Measurements from ENCODE around the gene KAZN.

Gene KAZN

DNA sequence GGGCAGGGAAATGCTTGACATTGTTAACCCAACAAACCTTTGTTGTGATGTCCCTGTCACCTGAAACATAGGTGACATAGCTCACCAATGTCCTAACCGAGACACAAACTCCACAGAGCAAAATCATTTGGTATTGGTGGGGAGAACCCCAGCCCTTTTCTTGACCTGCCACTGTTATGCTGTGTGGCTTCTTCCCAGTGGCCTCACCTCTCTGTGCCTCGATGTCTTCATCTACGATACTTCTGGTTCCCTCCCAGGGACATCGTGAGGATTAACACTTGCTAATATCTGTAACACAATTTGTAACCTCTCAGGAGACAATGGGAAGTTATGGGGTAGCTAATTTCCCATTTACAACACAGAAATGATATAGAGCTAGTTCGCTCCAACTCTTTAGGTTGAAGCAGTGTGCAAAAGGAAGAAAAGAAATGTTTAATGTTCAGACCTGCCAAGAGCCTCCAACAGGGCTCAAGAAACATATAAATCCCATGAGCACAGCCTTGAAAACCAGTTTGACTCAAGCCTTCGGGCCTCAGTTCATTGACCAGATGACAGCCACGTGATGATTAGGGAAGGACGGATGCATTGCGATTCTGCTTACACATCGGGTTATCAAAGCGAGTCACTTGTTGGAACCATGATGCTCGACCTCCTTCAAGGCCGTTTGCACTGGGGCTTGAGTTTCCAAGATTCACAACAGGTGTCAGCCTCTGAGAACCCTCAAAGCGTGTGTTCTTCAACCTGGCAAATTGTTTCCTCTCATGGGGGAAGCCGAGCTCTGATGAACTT, 517.3 kb downstream of the KAZN start:
- no peaks in the 10 kb centered on the region for H3K9me2 ChIP-seq (ENCODE audit: low read depth, low read length)
- no peaks in the 10 kb centered on the region for H3K9me3 ChIP-seq (ENCODE audit: low read length)
- no peaks in the 10 kb centered on the region for H3K4me1 ChIP-seq (ENCODE audit: insufficient read depth, low read length, severe bottlenecking)
- no peak overlapping the region for H3K4me3 ChIP-seq (ENCODE audit: low read depth, low read length, poor library complexity, severe bottlenecking)
- no peaks in the 10 kb centered on the region for H3F3A ChIP-seq (ENCODE audit: insufficient read depth, low read length)
- no peak overlapping the region for H3K4me2 ChIP-seq (ENCODE audit: low read length)
- H3K36me3 ChIP-seq (ENCODE audit: insufficient read depth, low read length), result no peaks in the 10 kb centered on the region
- H3K9ac ChIP-seq (ENCODE audit: low read length), result no peak overlapping the region
- H2AFZ ChIP-seq (ENCODE audit: low read length), result no peak overlapping the region
- H4K20me1 ChIP-seq (ENCODE audit: insufficient read depth, low read length), result no peaks in the 10 kb centered on the region
- TF ChIP-seq, protein P1, sequence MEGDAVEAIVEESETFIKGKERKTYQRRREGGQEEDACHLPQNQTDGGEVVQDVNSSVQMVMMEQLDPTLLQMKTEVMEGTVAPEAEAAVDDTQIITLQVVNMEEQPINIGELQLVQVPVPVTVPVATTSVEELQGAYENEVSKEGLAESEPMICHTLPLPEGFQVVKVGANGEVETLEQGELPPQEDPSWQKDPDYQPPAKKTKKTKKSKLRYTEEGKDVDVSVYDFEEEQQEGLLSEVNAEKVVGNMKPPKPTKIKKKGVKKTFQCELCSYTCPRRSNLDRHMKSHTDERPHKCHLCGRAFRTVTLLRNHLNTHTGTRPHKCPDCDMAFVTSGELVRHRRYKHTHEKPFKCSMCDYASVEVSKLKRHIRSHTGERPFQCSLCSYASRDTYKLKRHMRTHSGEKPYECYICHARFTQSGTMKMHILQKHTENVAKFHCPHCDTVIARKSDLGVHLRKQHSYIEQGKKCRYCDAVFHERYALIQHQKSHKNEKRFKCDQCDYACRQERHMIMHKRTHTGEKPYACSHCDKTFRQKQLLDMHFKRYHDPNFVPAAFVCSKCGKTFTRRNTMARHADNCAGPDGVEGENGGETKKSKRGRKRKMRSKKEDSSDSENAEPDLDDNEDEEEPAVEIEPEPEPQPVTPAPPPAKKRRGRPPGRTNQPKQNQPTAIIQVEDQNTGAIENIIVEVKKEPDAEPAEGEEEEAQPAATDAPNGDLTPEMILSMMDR (IDR thresholded peaks at IDR 0.05; ENCODE audit: low read length), result no peak
- no peak for TF ChIP-seq EZH2 (IDR thresholded peaks at IDR 0.05; ENCODE audit: borderline replicate concordance, low read length)
- H3K27ac ChIP-seq (ENCODE audit: low read depth, low read length, poor library complexity, severe bottlenecking), result no peak overlapping the region
- H3K27me3 ChIP-seq (ENCODE audit: insufficient read depth, low read length), result no peaks in the 10 kb centered on the region
- no peaks in the 10 kb centered on the region for H3K79me2 ChIP-seq (ENCODE audit: insufficient read depth, low read length)

DNA sequence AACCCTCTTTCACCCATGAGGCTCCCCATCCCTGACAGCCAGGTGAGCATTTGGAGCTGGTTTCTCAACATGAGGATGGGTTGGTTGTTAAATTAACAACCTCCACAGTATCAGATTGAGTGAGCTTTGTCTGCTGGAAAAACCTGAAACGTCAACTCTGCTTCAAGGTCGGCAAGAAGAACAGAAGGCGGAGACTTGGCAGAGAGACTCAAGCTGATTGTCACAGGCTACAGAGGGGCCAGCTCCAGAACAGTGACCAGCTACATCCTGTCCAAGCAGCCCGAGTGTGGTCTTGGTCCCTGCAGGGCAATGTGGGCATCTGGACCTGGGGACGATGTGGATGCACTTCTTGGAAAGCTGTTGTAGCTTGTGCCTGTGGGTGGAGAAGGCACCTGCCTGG, 518.5 kb downstream of the KAZN start:
- Histone ChIP-seq H3K27ac (ENCODE audit: low read depth, low read length, poor library complexity, severe bottlenecking) (no peak overlapping the region), H4K20me1 (ENCODE audit: insufficient read depth, low read length) (no peaks in the 10 kb centered on the region), H3K9me2 (ENCODE audit: low read depth, low read length) (no peaks in the 10 kb centered on the region), H3K79me2 (ENCODE audit: insufficient read depth, low read length) (no peaks in the 10 kb centered on the region), H3K4me1 (ENCODE audit: insufficient read depth, low read length, severe bottlenecking) (no peaks in the 10 kb centered on the region), H3K4me3 (ENCODE audit: low read depth, low read length, poor library complexity, severe bottlenecking) (no peak overlapping the region), H3K9ac (ENCODE audit: low read length) (no peak overlapping the region), H2AFZ (ENCODE audit: low read length) (no peak overlapping the region), H3K36me3 (ENCODE audit: insufficient read depth, low read length) (no peaks in the 10 kb centered on the region), H3K9me3 (ENCODE audit: low read length) (no peaks in the 10 kb centered on the region), H3K27me3 (ENCODE audit: insufficient read depth, low read length) (no peaks in the 10 kb centered on the region), H3F3A (ENCODE audit: insufficient read depth, low read length) (no peaks in the 10 kb centered on the region), H3K4me2 (ENCODE audit: low read length) (no peak overlapping the region)
- TF ChIP-seq EZH2 (IDR thresholded peaks at IDR 0.05; ENCODE audit: borderline replicate concordance, low read length), result no peak
- TF ChIP-seq, protein P1 (IDR thresholded peaks at IDR 0.05; ENCODE audit: low read length), result no peak

DNA sequence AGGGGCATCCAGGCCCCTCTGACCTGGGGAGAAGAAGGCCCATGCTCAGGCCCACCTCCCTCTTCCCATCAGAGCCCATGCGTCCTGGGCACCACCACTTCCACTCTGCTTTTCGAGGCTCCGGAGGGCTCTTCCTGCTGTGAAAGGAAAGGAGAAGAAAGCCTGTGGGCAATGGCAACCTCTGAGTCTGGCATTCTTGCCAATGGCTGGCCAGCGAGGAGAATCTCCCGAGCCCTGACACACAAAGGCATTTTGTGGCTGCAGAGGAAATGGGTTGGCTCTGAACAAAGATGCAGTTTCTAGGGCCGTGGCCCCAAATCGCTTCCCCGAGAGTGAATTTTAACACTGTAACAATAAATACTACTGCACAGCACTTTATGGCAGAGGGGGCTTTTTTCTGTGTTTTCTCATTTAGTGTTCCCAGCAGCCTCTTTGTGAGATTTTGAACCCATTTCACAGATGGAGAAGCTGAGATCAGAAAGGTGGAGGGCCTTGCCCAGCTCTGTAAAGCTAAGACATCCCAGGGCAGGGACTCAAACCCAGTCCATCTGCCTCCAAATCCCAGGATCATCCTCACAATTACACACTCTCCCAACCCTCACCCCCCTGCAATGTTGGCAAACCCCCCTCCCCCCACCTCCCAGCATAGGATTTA, 519.3 kb downstream of the KAZN start:
- Histone ChIP-seq H3K4me1 (ENCODE audit: insufficient read depth, low read length, severe bottlenecking) (no peaks in the 10 kb centered on the region), H3K36me3 (ENCODE audit: insufficient read depth, low read length) (no peaks in the 10 kb centered on the region), H3F3A (ENCODE audit: insufficient read depth, low read length) (no peaks in the 10 kb centered on the region), H3K9ac (ENCODE audit: low read length) (no peak overlapping the region), H3K9me3 (ENCODE audit: low read length) (no peaks in the 10 kb centered on the region), H4K20me1 (ENCODE audit: insufficient read depth, low read length) (no peaks in the 10 kb centered on the region), H3K79me2 (ENCODE audit: insufficient read depth, low read length) (no peaks in the 10 kb centered on the region), H3K4me2 (ENCODE audit: low read length) (no peak overlapping the region), H3K9me2 (ENCODE audit: low read depth, low read length) (no peaks in the 10 kb centered on the region), H3K27ac (ENCODE audit: low read depth, low read length, poor library complexity, severe bottlenecking) (no peak overlapping the region), H3K27me3 (ENCODE audit: insufficient read depth, low read length) (no peaks in the 10 kb centered on the region), H3K4me3 (ENCODE audit: low read depth, low read length, poor library complexity, severe bottlenecking) (no peak overlapping the region), H2AFZ (ENCODE audit: low read length) (no peak overlapping the region)
- no peak for TF ChIP-seq EZH2 (IDR thresholded peaks at IDR 0.05; ENCODE audit: borderline replicate concordance, low read length)
- TF ChIP-seq, protein P1 (IDR thresholded peaks at IDR 0.05; ENCODE audit: low read length), result no peak
